ENCODE results near the gene SPTSSA.
"Not testable (repeated sequence)": the region's sequence is repeated elsewhere in the genome, so short reads cannot be mapped to it uniquely, and the experiment has no call there.

The SPTSSA gene

GRCh38 chr14:34426313-34427295 lies 35.4 kb downstream of the SPTSSA start:
- DNase-seq: no peak

GRCh38 chr14:34425095-34425851 lies 36.8 kb downstream of the SPTSSA start:
- no peak for DNase-seq

GRCh38 chr14:34424488-34424887 lies 37.6 kb downstream of the SPTSSA start:
- DNase-seq: no peak

- DNase-seq: no peak
Measured at GRCh38 chr14:34423445-34423844, 38.6 kb downstream of the SPTSSA start.

DNA sequence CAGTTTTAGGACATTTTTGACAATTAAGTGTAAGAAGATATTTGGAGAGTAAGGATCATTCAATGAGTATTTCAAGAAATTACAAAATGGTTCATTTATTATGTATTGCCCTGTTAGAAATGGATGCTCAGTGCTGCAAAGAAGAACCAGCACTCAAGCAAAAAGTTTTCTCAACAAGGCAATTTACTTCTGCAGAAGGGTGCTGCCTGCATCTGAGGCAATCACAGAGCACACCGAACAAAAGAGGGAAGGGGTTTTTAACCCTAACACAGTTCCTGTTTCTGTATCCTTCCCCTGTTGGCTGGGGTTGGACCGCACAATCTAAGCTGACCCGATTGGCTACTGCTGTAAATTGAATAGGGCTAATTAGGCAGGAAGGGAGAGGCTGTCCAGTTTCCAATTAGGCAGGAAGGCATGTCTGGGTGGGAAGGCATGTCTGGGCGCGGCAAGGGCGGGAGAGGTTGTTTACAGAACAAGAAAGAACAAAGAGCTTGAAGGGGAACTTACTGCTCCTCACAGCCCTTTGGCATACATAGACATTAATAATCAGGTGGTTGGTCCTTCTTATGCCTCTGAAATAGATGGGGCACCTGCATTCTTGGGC lies 41.4 kb downstream of the SPTSSA start:
- DNase-seq: no peak

GRCh38 chr14:34409721-34410120 lies 52.3 kb downstream of the SPTSSA start:
- no peak for DNase-seq

- DNase-seq: no peak
Measured at GRCh38 chr14:34407951-34408350, 54.1 kb downstream of the SPTSSA start.

DNA sequence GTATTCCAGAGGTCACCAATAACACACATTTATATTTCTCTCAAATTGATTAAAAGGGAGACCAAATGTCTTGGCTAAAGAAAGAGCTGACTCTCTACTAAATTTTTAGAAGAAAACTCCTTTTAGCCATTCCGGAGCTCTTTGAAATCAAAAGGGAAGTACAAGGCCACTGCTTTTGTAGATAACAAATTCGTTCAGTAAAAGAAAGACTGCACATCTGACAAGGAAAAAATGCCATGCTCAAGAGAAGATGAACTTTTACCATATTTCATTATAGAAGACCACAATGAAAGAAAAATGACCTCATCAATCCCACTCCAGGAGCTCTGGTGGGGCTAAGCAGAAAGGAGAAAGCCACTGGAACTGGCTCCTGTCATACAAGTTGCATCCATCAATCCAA lies 57.6 kb downstream of the SPTSSA start:
- no peak for DNase-seq

DNA sequence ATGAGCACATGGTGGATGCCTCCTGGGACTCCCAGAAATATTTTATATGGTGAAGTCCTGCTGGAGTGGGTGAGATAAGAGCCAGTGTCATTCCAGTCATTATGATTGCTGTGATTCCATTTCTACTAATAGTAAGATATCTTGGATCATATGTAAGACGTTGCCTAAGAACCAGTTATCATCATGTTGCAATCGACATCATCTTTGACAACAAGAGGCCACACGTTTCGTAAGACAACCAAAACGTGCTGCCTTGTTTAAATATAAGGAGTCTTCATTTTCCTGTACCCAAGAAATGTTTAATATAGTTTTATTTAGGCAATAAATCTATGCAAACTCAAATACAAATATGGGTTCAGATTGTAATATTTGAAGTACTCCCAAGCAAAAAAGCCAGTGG lies 58.4 kb downstream of the SPTSSA start:
- no peak for DNase-seq

DNA sequence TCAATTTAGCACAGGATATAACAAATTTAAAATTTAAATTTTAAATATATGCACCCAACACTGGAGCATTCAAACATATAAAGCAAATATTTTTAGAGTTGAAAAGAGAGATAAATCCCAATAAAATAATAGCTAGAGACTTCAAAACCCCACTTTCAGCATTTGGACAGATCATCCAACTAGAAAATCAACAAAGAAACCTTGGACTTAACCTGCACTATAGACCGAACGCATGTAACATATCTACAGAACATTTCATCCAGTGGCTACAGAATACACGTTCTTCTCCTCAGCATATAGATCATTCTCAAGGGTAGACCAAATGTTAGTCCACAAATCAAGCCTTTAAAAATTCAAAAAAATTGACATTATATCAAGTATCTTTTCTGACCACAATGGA lies 64.0 kb downstream of the SPTSSA start:
- no peak for DNase-seq

- DNase-seq: no peak
Measured at GRCh38 chr14:34387974-34388516, 74.0 kb downstream of the SPTSSA start.

- DNase-seq: no peak
Measured at GRCh38 chr14:34386865-34387485, 75.1 kb downstream of the SPTSSA start.

DNA sequence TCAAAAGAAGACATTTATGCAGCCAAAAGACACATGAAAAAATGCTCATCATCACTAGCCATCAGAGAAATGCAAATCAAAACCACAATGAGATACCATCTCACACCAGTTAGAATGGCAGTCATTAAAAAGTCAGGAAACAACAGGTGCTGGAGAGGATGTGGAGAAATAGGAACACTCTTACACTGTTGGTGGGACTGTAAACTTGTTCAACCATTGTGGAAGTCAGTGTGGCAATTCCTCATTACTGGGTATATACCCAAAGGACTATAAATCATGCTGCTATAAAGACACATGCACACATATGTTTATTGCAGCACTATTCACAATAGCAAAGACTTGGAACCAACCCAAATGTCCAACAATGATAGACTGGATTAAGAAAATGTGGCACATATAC lies 76.2 kb downstream of the SPTSSA start:
- not testable (repeated sequence) for DNase-seq

- DNase-seq: no peak
Measured at GRCh38 chr14:34383839-34384238, 78.2 kb downstream of the SPTSSA start.

All from activated naive CD4-positive, alpha-beta T cell treated with anti-CD3 and anti-CD28 coated beads, Interleukin-2, amount 50 U/mL, for 16 hours (primary cell).